Calu3 (cell line): ENCODE results near the gene PITPNM2. TPM values are rescaled to one million over a fixed set of nuclear protein-coding genes. Genes with fewer than 3 reads are reported as not detected.

ENCODE experiments used
- BruUV-seq: library from RNA; stranded (reverse); fragments of 400-500 nt; replicated peaks from 2 replicates; lab custom pipeline; 2021; lab: Mats Ljungman, UMichigan
- CTCF ChIA-PET: fragments of 300-600 bp; sonication (Branson Sonifier 250); formaldehyde crosslinking; loops from one replicate; lab custom pipeline; 2022; ENCODE audit warnings: antibody characterized with exemption; lab: Charles Lee
- DNase-seq: peaks from one replicate; pipeline ENCODE4 v3.0.0; 2022
- H3K27ac Mint-ChIP-seq: one replicate; pipeline ENCODE4 v1.8.0; 2022; ENCODE audit warnings: mixed read lengths; ENCODE audit not compliant: unreplicated experiment
- H3K27me3 Mint-ChIP-seq: one replicate; pipeline ENCODE4 v1.8.0; 2022; ENCODE audit warnings: mixed read lengths; ENCODE audit not compliant: unreplicated experiment
- H3K36me3 Mint-ChIP-seq: one replicate; pipeline ENCODE4 v1.8.0; 2022; ENCODE audit warnings: mild to moderate bottlenecking, moderate library complexity, mixed read lengths; ENCODE audit not compliant: insufficient read depth, unreplicated experiment
- H3K4me1 Mint-ChIP-seq: one replicate; pipeline ENCODE4 v1.8.0; 2022; ENCODE audit warnings: mild to moderate bottlenecking, low read depth, mixed read lengths; ENCODE audit not compliant: unreplicated experiment
- H3K4me3 Mint-ChIP-seq: one replicate; pipeline ENCODE4 v1.8.0; 2022; ENCODE audit warnings: mild to moderate bottlenecking, low read depth, moderate library complexity, mixed read lengths; ENCODE audit not compliant: unreplicated experiment
- H3K9me3 Mint-ChIP-seq: one replicate; pipeline ENCODE4 v1.8.0; 2022; ENCODE audit warnings: low read depth, mixed read lengths; ENCODE audit not compliant: unreplicated experiment
- intact Hi-C: fragments of 100-400 bp; cut with micrococcal nuclease; formaldehyde crosslinking; loops from one replicate; pipeline ENCODE4 v1.10.0; 2022; ENCODE audit not compliant: unreplicated experiment
- total RNA-seq: library from RNA; stranded (reverse); gene quantifications from 2 replicates; pipeline ENCODE4 v1.2.3, GENCODE V29; 2022
- TF ChIP-seq, protein P1 (sequence below): fragments of 200-600 bp; IDR thresholded peaks from one replicate; pipeline ENCODE4 v1.8.0; 2022; ENCODE audit warnings: antibody characterized with exemption; ENCODE audit not compliant: unreplicated experiment

The PITPNM2 gene
- total RNA-seq, 1 experiment from 2014 or later, result 8.4 TPM

DNA sequence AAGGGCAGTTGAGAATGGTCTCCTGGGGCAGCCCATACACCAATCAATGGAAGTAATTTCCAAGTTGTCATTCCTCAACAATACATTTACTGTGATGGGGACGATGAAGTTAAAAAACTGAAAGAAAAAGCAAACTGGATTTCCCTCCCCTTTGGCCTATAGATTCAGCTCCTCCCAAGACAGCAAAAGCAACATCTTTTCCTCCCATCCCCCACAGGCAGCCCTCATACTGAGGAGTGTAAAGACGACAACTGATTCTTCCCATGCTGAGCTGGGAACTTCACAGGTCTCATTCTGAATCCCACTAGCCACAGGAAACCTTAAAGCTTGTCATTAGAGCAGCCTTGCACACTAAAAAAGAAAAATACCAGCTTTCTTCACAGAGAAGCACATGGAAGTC lies 48.5 kb downstream of the PITPNM2 start:
- CTCF ChIA-PET, result interaction anchor here (0.9 to 1.6 kb wide), 6 partner anchors 12 to 131 kb away, joined by 3 to 5 read pairs (median 4); partner anchors contain the start of genes MPHOSPH9 and MTRFR
- no peaks in the 10 kb centered on the region for H3K9me3 Mint-ChIP-seq

DNA sequence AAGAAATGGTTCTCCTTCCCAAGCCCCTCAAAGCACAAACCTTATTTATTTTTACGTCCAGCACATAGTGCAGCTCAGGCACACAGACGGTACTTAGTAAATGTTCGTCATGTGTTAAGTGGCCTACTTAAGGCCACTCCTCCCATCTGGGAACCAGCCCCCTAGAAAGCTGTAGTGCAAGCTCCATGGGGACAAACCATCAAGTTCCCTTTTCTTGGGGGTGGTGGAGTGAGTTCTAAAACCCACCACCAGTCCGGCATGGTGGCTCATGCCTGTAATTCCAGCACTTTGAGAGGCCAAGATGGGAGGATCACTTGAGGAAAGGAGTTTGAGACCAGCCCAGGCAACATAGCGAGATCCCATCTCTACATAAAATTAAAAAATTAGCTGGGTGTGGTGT lies 49.4 kb downstream of the PITPNM2 start:
- no peak overlapping the region for H3K4me3 Mint-ChIP-seq
- peaks cover 12% of the 10 kb centered on the region for H3K4me1 Mint-ChIP-seq
- TF ChIP-seq, protein P1, sequence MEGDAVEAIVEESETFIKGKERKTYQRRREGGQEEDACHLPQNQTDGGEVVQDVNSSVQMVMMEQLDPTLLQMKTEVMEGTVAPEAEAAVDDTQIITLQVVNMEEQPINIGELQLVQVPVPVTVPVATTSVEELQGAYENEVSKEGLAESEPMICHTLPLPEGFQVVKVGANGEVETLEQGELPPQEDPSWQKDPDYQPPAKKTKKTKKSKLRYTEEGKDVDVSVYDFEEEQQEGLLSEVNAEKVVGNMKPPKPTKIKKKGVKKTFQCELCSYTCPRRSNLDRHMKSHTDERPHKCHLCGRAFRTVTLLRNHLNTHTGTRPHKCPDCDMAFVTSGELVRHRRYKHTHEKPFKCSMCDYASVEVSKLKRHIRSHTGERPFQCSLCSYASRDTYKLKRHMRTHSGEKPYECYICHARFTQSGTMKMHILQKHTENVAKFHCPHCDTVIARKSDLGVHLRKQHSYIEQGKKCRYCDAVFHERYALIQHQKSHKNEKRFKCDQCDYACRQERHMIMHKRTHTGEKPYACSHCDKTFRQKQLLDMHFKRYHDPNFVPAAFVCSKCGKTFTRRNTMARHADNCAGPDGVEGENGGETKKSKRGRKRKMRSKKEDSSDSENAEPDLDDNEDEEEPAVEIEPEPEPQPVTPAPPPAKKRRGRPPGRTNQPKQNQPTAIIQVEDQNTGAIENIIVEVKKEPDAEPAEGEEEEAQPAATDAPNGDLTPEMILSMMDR, result no peak
- no TSS peak for BruUV-seq
- intact Hi-C loops, result no loop called here
- no peaks in the 10 kb centered on the region for H3K27me3 Mint-ChIP-seq
- H3K9me3 Mint-ChIP-seq, result no peaks in the 10 kb centered on the region
- no peak for DNase-seq
- H3K36me3 Mint-ChIP-seq, result peaks cover 9% of the 10 kb centered on the region
- CTCF ChIA-PET, result interaction anchor here (1.2 kb wide), 1 partner anchor 18 kb away, joined by 3 read pairs; no protein-coding TSS in a partner anchor
- H3K27ac Mint-ChIP-seq, result no peak overlapping the region

More for the DNA sequence above, 48.5 kb downstream of the PITPNM2 start:
- TF ChIP-seq, protein P1, result no peak
- H3K4me3 Mint-ChIP-seq, result no peak overlapping the region
- H3K27me3 Mint-ChIP-seq, result no peaks in the 10 kb centered on the region
- intact Hi-C loops, result no loop called here
- peaks cover 12% of the 10 kb centered on the region for H3K4me1 Mint-ChIP-seq
- H3K36me3 Mint-ChIP-seq, result peaks cover 9% of the 10 kb centered on the region
- no TSS peak for BruUV-seq
- no peak for DNase-seq
- H3K27ac Mint-ChIP-seq, result no peak overlapping the region

Other genes with a start within 250 kb of the PITPNM2 start
- 25.6 and 26.5 TPM in 2 replicates for gene ABCB9, start 184.6 kb downstream of the PITPNM2 start, total RNA-seq
- 21.5 and 22.8 TPM in 2 replicates for gene OGFOD2, start 175.8 kb downstream of the PITPNM2 start, total RNA-seq
- 171 TPM in 2 replicates for gene ARL6IP4, start 170.4 kb downstream of the PITPNM2 start, total RNA-seq
- gene MPHOSPH9, start 82.1 kb upstream of the PITPNM2 start, total RNA-seq, result 52.5 and 69.5 TPM in 2 replicates
- 19.9 and 24.7 TPM in 2 replicates for gene MTRFR, start 82.3 kb upstream of the PITPNM2 start, total RNA-seq
- 112 and 114 TPM in 2 replicates for gene CDK2AP1, start 120.8 kb upstream of the PITPNM2 start, total RNA-seq
- 60.8 and 62.7 TPM in 2 replicates for gene SBNO1, start 213.8 kb upstream of the PITPNM2 start, total RNA-seq
- gene KMT5A, start 233.0 kb upstream of the PITPNM2 start, total RNA-seq, result 83.5 and 92.6 TPM in 2 replicates